A673 (cell line): ENCODE measurements around the gene CNDP1.
"Not testable (repeated sequence)": the region's sequence is repeated elsewhere in the genome, so short reads cannot be mapped to it uniquely, and the experiment has no call there.

Experiments used
- EZH2 ChIP-seq: fragments of 200-600 bp; sonication (generic); IDR thresholded peaks from 2 replicates; pipeline ENCODE4 v1.6.1; 2017; ENCODE audit warnings: borderline replicate concordance, low read depth, mild to moderate bottlenecking, mixed read lengths, antibody characterized with exemption, low read length; ENCODE audit not compliant: poor library complexity, severe bottlenecking
- TF ChIP-seq, protein P1 (sequence below): fragments of 300-800, 200-600 bp; sonication (generic); conservative IDR thresholded peaks from 2 replicates; pipeline ENCODE4 v1.5.1; 2017; ENCODE audit warnings: low read depth, mild to moderate bottlenecking, antibody characterized with exemption, low read length, moderate library complexity, mixed read lengths

DNA sequence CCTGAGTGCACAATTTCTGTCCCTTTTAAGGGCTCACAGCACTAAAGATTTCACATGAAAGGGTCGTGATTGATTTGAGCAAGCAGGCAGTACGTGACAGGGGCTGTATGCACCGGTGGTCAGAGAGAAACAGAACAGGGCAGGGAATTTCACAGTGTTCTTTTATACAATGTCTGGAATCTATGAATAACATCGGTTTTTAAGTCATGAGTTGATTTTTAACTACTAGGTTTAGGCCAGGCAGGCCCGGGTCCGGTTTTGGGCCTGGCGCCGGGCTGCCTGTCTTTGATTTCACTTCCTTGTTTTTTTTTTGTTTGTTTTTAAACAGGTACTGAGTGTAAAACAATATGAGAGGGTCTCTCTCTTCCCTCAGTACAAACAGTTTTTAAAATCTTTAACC lies 33.5 kb upstream of the CNDP1 start:
- TF ChIP-seq, protein P1, sequence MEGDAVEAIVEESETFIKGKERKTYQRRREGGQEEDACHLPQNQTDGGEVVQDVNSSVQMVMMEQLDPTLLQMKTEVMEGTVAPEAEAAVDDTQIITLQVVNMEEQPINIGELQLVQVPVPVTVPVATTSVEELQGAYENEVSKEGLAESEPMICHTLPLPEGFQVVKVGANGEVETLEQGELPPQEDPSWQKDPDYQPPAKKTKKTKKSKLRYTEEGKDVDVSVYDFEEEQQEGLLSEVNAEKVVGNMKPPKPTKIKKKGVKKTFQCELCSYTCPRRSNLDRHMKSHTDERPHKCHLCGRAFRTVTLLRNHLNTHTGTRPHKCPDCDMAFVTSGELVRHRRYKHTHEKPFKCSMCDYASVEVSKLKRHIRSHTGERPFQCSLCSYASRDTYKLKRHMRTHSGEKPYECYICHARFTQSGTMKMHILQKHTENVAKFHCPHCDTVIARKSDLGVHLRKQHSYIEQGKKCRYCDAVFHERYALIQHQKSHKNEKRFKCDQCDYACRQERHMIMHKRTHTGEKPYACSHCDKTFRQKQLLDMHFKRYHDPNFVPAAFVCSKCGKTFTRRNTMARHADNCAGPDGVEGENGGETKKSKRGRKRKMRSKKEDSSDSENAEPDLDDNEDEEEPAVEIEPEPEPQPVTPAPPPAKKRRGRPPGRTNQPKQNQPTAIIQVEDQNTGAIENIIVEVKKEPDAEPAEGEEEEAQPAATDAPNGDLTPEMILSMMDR, result not testable (repeated sequence)
- not testable (repeated sequence) for TF ChIP-seq EZH2
